Measurements from ENCODE around the gene ADAMTSL1.
"Not testable (repeated sequence)": the region's sequence is repeated elsewhere in the genome, so short reads cannot be mapped to it uniquely, and the experiment has no call there.

The ADAMTSL1 gene

GRCh38 chr9:18864516-18864915, 390.6 kb downstream of the ADAMTSL1 start:
- DNase-seq (ENCODE audit: low read depth): no peak

- DNase-seq (ENCODE audit: low read depth): no peak
These were observed 391.6 kb downstream of the ADAMTSL1 start for GRCh38 chr9:18865542-18865941.

GRCh38 chr9:18866121-18866831, 392.3 kb downstream of the ADAMTSL1 start:
- DNase-seq (ENCODE audit: low read depth): no peak

- no peak for DNase-seq (ENCODE audit: low read depth)
These were observed 395.8 kb downstream of the ADAMTSL1 start for GRCh38 chr9:18869725-18870124.

- DNase-seq (ENCODE audit: low read depth): no peak
These were observed 400.1 kb downstream of the ADAMTSL1 start for GRCh38 chr9:18874069-18874468.

- DNase-seq (ENCODE audit: low read depth): not testable (repeated sequence)
These were observed 401.0 kb downstream of the ADAMTSL1 start for GRCh38 chr9:18874990-18875389.

- DNase-seq (ENCODE audit: low read depth): no peak
These were observed 404.0 kb downstream of the ADAMTSL1 start for GRCh38 chr9:18877984-18878383.

- no peak for DNase-seq (ENCODE audit: low read depth)
These were observed 407.8 kb downstream of the ADAMTSL1 start for GRCh38 chr9:18881758-18882157.

GRCh38 chr9:18887546-18887945, 413.6 kb downstream of the ADAMTSL1 start:
- no peak for DNase-seq (ENCODE audit: low read depth)

GRCh38 chr9:18888290-18888689, 414.3 kb downstream of the ADAMTSL1 start:
- no peak for DNase-seq (ENCODE audit: low read depth)

- no peak for DNase-seq (ENCODE audit: low read depth)
These were observed 415.6 kb downstream of the ADAMTSL1 start for GRCh38 chr9:18889550-18889949.

GRCh38 chr9:18890372-18890771, 416.4 kb downstream of the ADAMTSL1 start:
- DNase-seq (ENCODE audit: low read depth): no peak

GRCh38 chr9:18891946-18892670, 418.2 kb downstream of the ADAMTSL1 start:
- DNase-seq (ENCODE audit: low read depth): no peak

GRCh38 chr9:18893046-18893445, 419.1 kb downstream of the ADAMTSL1 start:
- DNase-seq (ENCODE audit: low read depth): no peak

- DNase-seq (ENCODE audit: low read depth): no peak
These were observed 419.5 kb downstream of the ADAMTSL1 start for GRCh38 chr9:18893491-18893890.

- DNase-seq (ENCODE audit: low read depth): no peak
These were observed 422.1 kb downstream of the ADAMTSL1 start for GRCh38 chr9:18896004-18896403.

- no peak for DNase-seq (ENCODE audit: low read depth)
These were observed 422.7 kb downstream of the ADAMTSL1 start for GRCh38 chr9:18896531-18897179.

GRCh38 chr9:18903450-18903849, 429.5 kb downstream of the ADAMTSL1 start:
- DNase-seq (ENCODE audit: low read depth): no peak

GRCh38 chr9:18905028-18905882, 431.3 kb downstream of the ADAMTSL1 start:
- DNase-seq (ENCODE audit: low read depth): no peak

GRCh38 chr9:18905883-18906629, 432.1 kb downstream of the ADAMTSL1 start:
- DNase-seq (ENCODE audit: low read depth): no peak

GRCh38 chr9:18906656-18907395, 432.9 kb downstream of the ADAMTSL1 start:
- no peak for DNase-seq (ENCODE audit: low read depth)

Measured in activated T-helper 9 cell treated with anti-CD3 and anti-CD28 coated beads, Interleukin-2, amount 50 U/mL, for 16 hours (primary cell).